Adipocyte (in vitro differentiated cells): ENCODE measurements around the gene PITPNC1.

ENCODE experiments used
- DNase-seq: peaks from one replicate; pipeline ENCODE4 v3.0.0-alpha.2; 2015; ENCODE audit warnings: low read depth
- H3K27me3 ChIP-seq: replicated peaks from 2 replicates; pipeline ENCODE4 v1.7.0; 2013; ENCODE audit warnings: mild to moderate bottlenecking, low read length, moderate library complexity; ENCODE audit not compliant: control insufficient read depth, insufficient read depth
- H3K36me3 ChIP-seq: 2 replicates; pipeline ENCODE4 v1.7.0; 2013; ENCODE audit warnings: low read length, mild to moderate bottlenecking, moderate library complexity; ENCODE audit not compliant: control insufficient read depth, insufficient read depth, severe bottlenecking
- H3K4me1 ChIP-seq: 2 replicates; pipeline ENCODE4 v1.7.0; 2013; ENCODE audit warnings: mild to moderate bottlenecking, low read length, moderate library complexity; ENCODE audit not compliant: control insufficient read depth, insufficient read depth
- H3K4me3 ChIP-seq: 2 replicates; pipeline ENCODE4 v1.7.0; 2013; ENCODE audit warnings: mild to moderate bottlenecking, low read length, moderate library complexity
- H3K9ac ChIP-seq: 2 replicates; pipeline ENCODE4 v1.7.0; 2013; ENCODE audit warnings: mild to moderate bottlenecking, low read length, moderate library complexity
- H3K9me3 ChIP-seq: 2 replicates; pipeline ENCODE4 v1.7.0; 2013; ENCODE audit warnings: mild to moderate bottlenecking, low read length, moderate library complexity; ENCODE audit not compliant: control insufficient read depth

PITPNC1 gene

GRCh38 chr17:67520916-67521774, 144.1 kb downstream of the PITPNC1 start:
- DNase-seq = peak; percentile 71

GRCh38 chr17:67521775-67522069, 144.6 kb downstream of the PITPNC1 start:
- Histone ChIP-seq H3K9ac (no peak overlapping the region), H3K36me3 (no peaks in the 10 kb centered on the region), H3K4me1 (peaks cover 35% of the 10 kb centered on the region), H3K27me3 (no peaks in the 10 kb centered on the region), H3K4me3 (no peak overlapping the region), H3K9me3 (peaks cover 6% of the 10 kb centered on the region)
- DNase-seq = no peak

More at GRCh38 chr17:67520916-67521774, 144.1 kb downstream of the PITPNC1 start:
- Histone ChIP-seq H3K9me3 (peaks cover 6% of the 10 kb centered on the region), H3K27me3 (no peaks in the 10 kb centered on the region), H3K36me3 (no peaks in the 10 kb centered on the region), H3K4me3 (peak overlapping the region; percentile 66), H3K4me1 (peaks cover 34% of the 10 kb centered on the region), H3K9ac (no peak overlapping the region)

GRCh38 chr17:67523101-67523500, 146.0 kb downstream of the PITPNC1 start:
- peaks cover 44% of the 10 kb centered on the region for H3K4me1 ChIP-seq
- H3K27me3 ChIP-seq = no peaks in the 10 kb centered on the region
- no peak for DNase-seq
- no peaks in the 10 kb centered on the region for H3K9me3 ChIP-seq
- H3K36me3 ChIP-seq = no peaks in the 10 kb centered on the region
- H3K9ac ChIP-seq = no peak overlapping the region
- H3K4me3 ChIP-seq = no peak overlapping the region

DNA sequence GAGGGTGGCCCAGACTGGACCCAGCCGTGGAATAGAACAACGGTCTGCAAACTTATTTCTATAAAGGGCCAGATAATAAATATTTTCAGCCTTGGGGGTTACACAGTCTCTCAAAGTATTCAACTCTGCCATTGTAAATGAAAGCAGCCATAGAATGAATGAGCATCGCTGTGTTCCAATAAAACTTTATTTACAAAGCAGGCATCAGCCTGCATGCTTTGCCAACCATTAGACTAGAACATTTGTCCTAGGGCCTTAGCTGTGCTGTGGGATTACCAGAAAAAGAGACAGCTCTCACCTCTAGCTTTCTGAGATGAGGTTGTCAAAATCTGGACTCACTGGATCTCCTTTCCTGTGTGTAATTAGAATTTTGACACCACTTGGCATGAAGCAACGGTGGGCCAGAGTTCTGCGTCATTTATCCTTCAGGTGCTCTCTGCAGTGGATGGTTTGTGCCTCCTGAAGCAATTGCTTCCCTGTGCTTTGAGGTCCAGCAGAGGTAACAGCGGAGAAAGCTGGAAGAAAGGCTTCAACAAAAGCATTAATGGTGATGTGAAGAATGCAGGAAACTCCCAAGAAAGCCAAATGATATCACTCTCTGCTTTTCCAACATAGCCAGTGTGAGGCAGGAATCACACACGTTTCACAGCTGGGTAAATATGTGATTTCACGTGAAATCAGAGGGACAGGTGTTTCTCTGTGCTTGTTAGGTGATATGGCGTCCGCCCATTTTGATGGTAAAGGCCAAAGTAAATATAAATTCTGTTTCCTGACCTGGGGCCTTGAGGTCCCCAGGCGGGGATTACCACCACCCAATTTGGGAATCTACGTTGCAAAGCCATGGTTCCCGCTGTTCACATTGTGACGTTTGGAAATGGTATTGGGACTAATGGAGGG, 148.4 kb downstream of the PITPNC1 start:
- no peak for DNase-seq
- Histone ChIP-seq H3K4me3 (no peak overlapping the region), H3K27me3 (no peaks in the 10 kb centered on the region), H3K9ac (no peak overlapping the region), H3K36me3 (no peaks in the 10 kb centered on the region), H3K4me1 (peaks cover 41% of the 10 kb centered on the region), H3K9me3 (no peaks in the 10 kb centered on the region)

DNA sequence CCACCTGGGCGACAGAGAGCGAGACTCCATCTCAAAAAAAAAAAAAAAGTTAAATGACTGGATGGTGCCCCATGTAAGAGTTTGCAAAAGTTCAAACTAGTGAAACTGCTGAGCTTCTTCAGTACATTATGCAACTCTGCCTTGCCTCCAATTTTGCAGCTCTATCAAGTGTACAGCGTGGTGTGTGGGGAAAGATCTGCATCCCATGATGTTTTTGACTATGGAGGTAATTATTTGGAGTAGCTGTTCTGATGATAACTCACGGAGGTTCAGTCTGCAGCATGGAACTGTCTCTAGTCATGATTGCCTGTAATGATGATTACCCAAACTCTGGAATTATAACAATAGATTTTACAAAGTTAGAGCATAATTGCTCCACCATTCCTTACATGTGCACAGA, 149.6 kb downstream of the PITPNC1 start:
- no peak for DNase-seq
- no peak overlapping the region for H3K4me3 ChIP-seq
- no peaks in the 10 kb centered on the region for H3K36me3 ChIP-seq

GRCh38 chr17:67528751-67529436, 151.8 kb downstream of the PITPNC1 start:
- peaks cover 28% of the 10 kb centered on the region for H3K4me1 ChIP-seq
- peak overlapping the region; percentile 44 for H3K9ac ChIP-seq
- no peaks in the 10 kb centered on the region for H3K9me3 ChIP-seq
- peak; percentile 93 for DNase-seq
- H3K36me3 ChIP-seq = no peaks in the 10 kb centered on the region
- H3K4me3 ChIP-seq = peak overlapping the region; percentile 75
- no peaks in the 10 kb centered on the region for H3K27me3 ChIP-seq

More for the DNA sequence above, 149.6 kb downstream of the PITPNC1 start:
- Histone ChIP-seq H3K27me3 (no peaks in the 10 kb centered on the region), H3K9ac (no peak overlapping the region), H3K4me1 (peaks cover 30% of the 10 kb centered on the region), H3K9me3 (no peaks in the 10 kb centered on the region)

DNA sequence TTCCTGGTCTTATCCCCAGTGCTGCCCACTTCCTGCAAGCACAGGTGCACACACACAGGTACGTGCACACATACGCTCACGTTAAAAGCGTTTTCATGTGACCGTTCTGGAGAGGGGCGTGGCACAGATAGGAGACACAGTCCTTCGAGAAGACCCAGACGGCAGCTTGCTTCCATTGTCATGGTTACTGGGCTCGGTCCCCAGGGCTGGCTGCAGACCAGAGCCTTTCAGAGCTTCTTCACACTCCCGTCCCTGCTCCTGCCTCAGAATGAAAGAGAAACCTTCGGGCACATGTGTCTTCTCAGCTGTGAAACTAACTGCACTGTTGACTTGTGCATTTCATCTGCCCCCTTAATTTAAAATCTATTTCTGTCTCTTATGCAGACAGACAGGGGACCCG, 154.2 kb downstream of the PITPNC1 start:
- no peak overlapping the region for H3K4me3 ChIP-seq
- DNase-seq = no peak
- H3K9ac ChIP-seq = no peak overlapping the region
- peaks cover 28% of the 10 kb centered on the region for H3K4me1 ChIP-seq
- H3K9me3 ChIP-seq = no peaks in the 10 kb centered on the region
- H3K36me3 ChIP-seq = no peaks in the 10 kb centered on the region
- no peaks in the 10 kb centered on the region for H3K27me3 ChIP-seq

- no peaks in the 10 kb centered on the region for H3K27me3 ChIP-seq
- no peak for DNase-seq
- H3K9me3 ChIP-seq = no peaks in the 10 kb centered on the region
Observed at GRCh38 chr17:67532326-67532871, 155.3 kb downstream of the PITPNC1 start.

GRCh38 chr17:67534941-67535340, 157.9 kb downstream of the PITPNC1 start:
- Histone ChIP-seq H3K27me3 (no peaks in the 10 kb centered on the region), H3K9me3 (no peaks in the 10 kb centered on the region), H3K4me3 (no peak overlapping the region), H3K4me1 (peaks cover 3% of the 10 kb centered on the region), H3K9ac (no peak overlapping the region), H3K36me3 (no peaks in the 10 kb centered on the region)
- DNase-seq = no peak

More at GRCh38 chr17:67532326-67532871, 155.3 kb downstream of the PITPNC1 start:
- no peak overlapping the region for H3K4me3 ChIP-seq
- no peak overlapping the region for H3K9ac ChIP-seq
- peaks cover 22% of the 10 kb centered on the region for H3K4me1 ChIP-seq
- H3K36me3 ChIP-seq = no peaks in the 10 kb centered on the region

DNA sequence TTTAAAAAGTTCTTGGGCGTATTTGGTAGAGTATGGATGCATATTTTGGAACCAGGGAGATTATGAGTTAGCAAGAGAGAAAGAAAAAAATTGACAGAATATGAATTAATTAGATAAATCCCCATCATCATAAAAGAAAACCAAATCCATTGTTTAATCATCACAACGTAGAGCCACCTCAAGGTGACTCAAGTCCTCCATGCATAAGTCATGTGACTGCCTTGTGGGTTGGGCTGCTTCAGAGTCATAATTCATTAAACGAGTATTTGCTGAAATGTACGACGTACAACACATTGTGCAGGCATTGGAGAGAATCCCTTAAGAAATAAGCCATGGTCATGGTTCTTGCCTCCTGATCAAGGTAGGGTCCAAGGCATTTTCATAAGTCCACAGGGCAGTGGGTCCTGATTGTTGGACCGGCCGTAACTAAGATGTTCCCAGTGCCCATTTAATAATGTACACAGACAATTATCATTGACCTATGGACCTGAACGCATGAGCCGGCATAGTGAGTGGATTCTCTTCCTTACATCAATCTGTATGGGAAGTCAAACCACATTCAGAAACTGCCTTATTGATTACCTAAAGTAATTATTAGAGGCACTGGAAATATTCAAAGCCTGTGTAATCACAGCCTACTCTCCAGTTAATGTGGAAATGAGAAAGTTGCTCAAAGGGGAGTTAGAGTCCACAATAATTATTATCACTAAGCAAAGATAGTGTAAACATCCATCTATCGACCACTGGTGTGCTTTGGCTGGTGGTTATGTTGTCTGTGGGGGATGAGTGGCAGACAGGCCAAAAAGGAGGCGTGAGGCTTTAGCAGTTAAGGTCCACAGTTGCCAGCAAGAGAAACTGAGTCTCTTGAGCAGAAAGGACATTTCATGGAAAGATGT, 165.4 kb downstream of the PITPNC1 start:
- H3K9me3 ChIP-seq = no peaks in the 10 kb centered on the region

More for the DNA sequence above, 165.4 kb downstream of the PITPNC1 start:
- Histone ChIP-seq H3K4me3 (no peak overlapping the region), H3K36me3 (no peaks in the 10 kb centered on the region), H3K27me3 (no peaks in the 10 kb centered on the region), H3K4me1 (peaks cover 11% of the 10 kb centered on the region), H3K9ac (no peak overlapping the region)
- no peak for DNase-seq
